ENCODE data around the gene TARDBP.

TARDBP gene

GRCh38 chr1:11012260-11013159 is at the start of gene TARDBP:
Gene TARDBP (plus strand): TSS chr1:11012654. CDS start chr1:11013728, 1,074 bp downstream.
- DNase-seq = peak; percentile 83
- in situ Hi-C loops (cut with HindIII; ENCODE audit: low pct_ligation_motif_present, low pct_unique_long_range_greater_than_20kb, low sequenced_read_pairs) = no loop called here

- in situ Hi-C loops (cut with HindIII; ENCODE audit: low pct_ligation_motif_present, low pct_unique_long_range_greater_than_20kb, low sequenced_read_pairs) = no loop called here
- no peak for DNase-seq
These were observed 46.8 kb upstream of the TARDBP start for GRCh38 chr1:10965546-10966226.

GRCh38 chr1:10967090-10967489 is 45.4 kb upstream of the TARDBP start:
- DNase-seq = no peak
- in situ Hi-C loops (cut with HindIII; ENCODE audit: low pct_ligation_motif_present, low pct_unique_long_range_greater_than_20kb, low sequenced_read_pairs) = no loop called here

- DNase-seq = no peak
- in situ Hi-C loops (cut with HindIII; ENCODE audit: low pct_ligation_motif_present, low pct_unique_long_range_greater_than_20kb, low sequenced_read_pairs) = no loop called here
These were observed 44.0 kb upstream of the TARDBP start for GRCh38 chr1:10968411-10968826.

GRCh38 chr1:10969267-10969970 is 43.0 kb upstream of the TARDBP start:
- no peak for DNase-seq
- in situ Hi-C loops (cut with HindIII; ENCODE audit: low pct_ligation_motif_present, low pct_unique_long_range_greater_than_20kb, low sequenced_read_pairs) = no loop called here

GRCh38 chr1:10969971-10970332 is 42.5 kb upstream of the TARDBP start:
- in situ Hi-C loops (cut with HindIII; ENCODE audit: low pct_ligation_motif_present, low pct_unique_long_range_greater_than_20kb, low sequenced_read_pairs) = no loop called here
- no peak for DNase-seq

GRCh38 chr1:10973552-10973951 is 38.9 kb upstream of the TARDBP start:
- in situ Hi-C loops (cut with HindIII; ENCODE audit: low pct_ligation_motif_present, low pct_unique_long_range_greater_than_20kb, low sequenced_read_pairs) = no loop called here
- DNase-seq = no peak

GRCh38 chr1:10973956-10974881 is 38.2 kb upstream of the TARDBP start:
- in situ Hi-C loops (cut with HindIII; ENCODE audit: low pct_ligation_motif_present, low pct_unique_long_range_greater_than_20kb, low sequenced_read_pairs) = no loop called here
- DNase-seq = no peak

GRCh38 chr1:10975567-10976326 is 36.7 kb upstream of the TARDBP start:
- peak; percentile 48 for DNase-seq
- in situ Hi-C loops (cut with HindIII; ENCODE audit: low pct_ligation_motif_present, low pct_unique_long_range_greater_than_20kb, low sequenced_read_pairs) = no loop called here

GRCh38 chr1:10978719-10979118 is 33.7 kb upstream of the TARDBP start:
- in situ Hi-C loops (cut with HindIII; ENCODE audit: low pct_ligation_motif_present, low pct_unique_long_range_greater_than_20kb, low sequenced_read_pairs) = no loop called here
- no peak for DNase-seq

GRCh38 chr1:10979483-10979920 is 33.0 kb upstream of the TARDBP start:
- in situ Hi-C loops (cut with HindIII; ENCODE audit: low pct_ligation_motif_present, low pct_unique_long_range_greater_than_20kb, low sequenced_read_pairs) = no loop called here
- DNase-seq = no peak

- in situ Hi-C loops (cut with HindIII; ENCODE audit: low pct_ligation_motif_present, low pct_unique_long_range_greater_than_20kb, low sequenced_read_pairs) = no loop called here
- DNase-seq = peak; percentile 84
These were observed 32.3 kb upstream of the TARDBP start for GRCh38 chr1:10980094-10980577.

- in situ Hi-C loops (cut with HindIII; ENCODE audit: low pct_ligation_motif_present, low pct_unique_long_range_greater_than_20kb, low sequenced_read_pairs) = no loop called here
- DNase-seq = no peak
These were observed 31.4 kb upstream of the TARDBP start for GRCh38 chr1:10980841-10981727.

- in situ Hi-C loops (cut with HindIII; ENCODE audit: low pct_ligation_motif_present, low pct_unique_long_range_greater_than_20kb, low sequenced_read_pairs) = no loop called here
- DNase-seq = no peak
These were observed 25.9 kb upstream of the TARDBP start for GRCh38 chr1:10986525-10986890.

- no peak for DNase-seq
- in situ Hi-C loops (cut with HindIII; ENCODE audit: low pct_ligation_motif_present, low pct_unique_long_range_greater_than_20kb, low sequenced_read_pairs) = no loop called here
These were observed 24.5 kb upstream of the TARDBP start for GRCh38 chr1:10987840-10988417.

- in situ Hi-C loops (cut with HindIII; ENCODE audit: low pct_ligation_motif_present, low pct_unique_long_range_greater_than_20kb, low sequenced_read_pairs) = no loop called here
- no peak for DNase-seq
These were observed 23.4 kb upstream of the TARDBP start for GRCh38 chr1:10989095-10989494.
